Astrocyte (in vitro differentiated cells and primary cell): ENCODE measurements around the gene TMEM156. TPM values are rescaled to one million over a fixed set of nuclear protein-coding genes. Genes with fewer than 3 reads are reported as not detected.
A peak's percentile ranks its signal among the peaks of the same experiment; 100 is the strongest.

ENCODE experiments used
- DNase-seq: peaks from one replicate; pipeline ENCODE4 v3.0.0-alpha.2; 2010; ENCODE audit warnings: low read depth
- FAIRE-seq: peaks from 2 replicates; lab custom pipeline; 2011; peaks lifted over from hg19 to GRCh38; lab: Jason Lieb, UNC
- H2AFZ ChIP-seq: 2 replicates; pipeline ENCODE4 v1.6.0; 2012; ENCODE audit warnings: low read depth, low read length, inconsistent platforms
- H3K27ac ChIP-seq: 2 replicates; pipeline ENCODE4 v1.5.1; 2011; ENCODE audit warnings: low read depth, low read length, inconsistent platforms
- H3K27me3 ChIP-seq: 2 replicates; pipeline ENCODE4 v1.6.0; 2011; ENCODE audit warnings: low read length, inconsistent platforms; ENCODE audit not compliant: insufficient read depth
- H3K36me3 ChIP-seq: 2 replicates; pipeline ENCODE4 v1.5.1; 2011; ENCODE audit warnings: low read length, inconsistent platforms; ENCODE audit not compliant: insufficient read depth
- H3K4me1 ChIP-seq: 2 replicates; pipeline ENCODE4 v1.5.1; 2011; ENCODE audit warnings: low read length, inconsistent platforms; ENCODE audit not compliant: insufficient read depth
- H3K4me2 ChIP-seq: 2 replicates; pipeline ENCODE4 v1.6.0; 2012; ENCODE audit warnings: low read length, inconsistent platforms
- H3K4me3 ChIP-seq: 2 replicates; pipeline ENCODE4 v1.5.1; 2011; ENCODE audit warnings: low read depth, mild to moderate bottlenecking, low read length, inconsistent platforms; ENCODE audit not compliant: insufficient read depth
- H3K79me2 ChIP-seq: 2 replicates; pipeline ENCODE4 v1.6.0; 2012; ENCODE audit warnings: mild to moderate bottlenecking, low read length, inconsistent platforms; ENCODE audit not compliant: insufficient read depth
- H3K9ac ChIP-seq: 2 replicates; pipeline ENCODE4 v1.6.0; 2012; ENCODE audit warnings: mild to moderate bottlenecking, low read length, inconsistent platforms
- H3K9me3 ChIP-seq: 2 replicates; pipeline ENCODE4 v1.5.1; 2012; ENCODE audit warnings: low read depth, mild to moderate bottlenecking, low read length, inconsistent platforms; ENCODE audit not compliant: insufficient read depth
- H4K20me1 ChIP-seq: 2 replicates; pipeline ENCODE4 v1.6.0; 2012; ENCODE audit warnings: low read length, inconsistent platforms; ENCODE audit not compliant: insufficient read depth
- H3K27ac Mint-ChIP-seq: one replicate; pipeline ENCODE4 v1.8.0; 2021; ENCODE audit warnings: mild to moderate bottlenecking, mixed read lengths; ENCODE audit not compliant: unreplicated experiment
- H3K27me3 Mint-ChIP-seq: one replicate; pipeline ENCODE4 v1.8.0; 2021; ENCODE audit warnings: low read depth, mixed read lengths; ENCODE audit not compliant: unreplicated experiment
- H3K36me3 Mint-ChIP-seq: one replicate; pipeline ENCODE4 v1.8.0; 2021; ENCODE audit warnings: low read depth, mixed read lengths; ENCODE audit not compliant: unreplicated experiment
- H3K4me1 Mint-ChIP-seq: one replicate; pipeline ENCODE4 v1.8.0; 2021; ENCODE audit warnings: low read depth, mixed read lengths; ENCODE audit not compliant: unreplicated experiment
- H3K4me3 Mint-ChIP-seq: one replicate; pipeline ENCODE4 v1.8.0; 2021; ENCODE audit warnings: mild to moderate bottlenecking, moderate library complexity, mixed read lengths; ENCODE audit not compliant: unreplicated experiment
- H3K9me3 Mint-ChIP-seq: one replicate; pipeline ENCODE4 v1.8.0; 2021; ENCODE audit warnings: mild to moderate bottlenecking, mixed read lengths; ENCODE audit not compliant: unreplicated experiment
- EZH2 ChIP-seq: IDR thresholded peaks from 2 replicates; pipeline ENCODE4 v1.6.1; 2012; ENCODE audit warnings: mild to moderate bottlenecking, low read length, inconsistent platforms; ENCODE audit not compliant: insufficient read depth
- total RNA-seq: library from RNA; stranded (reverse); gene quantifications from 2 replicates; pipeline ENCODE4 v1.2.1, GENCODE V29; 2021
- TF ChIP-seq, protein P1 (sequence below): IDR thresholded peaks from 2 replicates; pipeline ENCODE4 v1.5.1; 2011; ENCODE audit warnings: low read depth, mild to moderate bottlenecking, inconsistent platforms, low read length, moderate library complexity; ENCODE audit not compliant: insufficient read depth

TMEM156 gene
- total RNA-seq, 1 donor from 2014 or later: 0.59 TPM

DNA sequence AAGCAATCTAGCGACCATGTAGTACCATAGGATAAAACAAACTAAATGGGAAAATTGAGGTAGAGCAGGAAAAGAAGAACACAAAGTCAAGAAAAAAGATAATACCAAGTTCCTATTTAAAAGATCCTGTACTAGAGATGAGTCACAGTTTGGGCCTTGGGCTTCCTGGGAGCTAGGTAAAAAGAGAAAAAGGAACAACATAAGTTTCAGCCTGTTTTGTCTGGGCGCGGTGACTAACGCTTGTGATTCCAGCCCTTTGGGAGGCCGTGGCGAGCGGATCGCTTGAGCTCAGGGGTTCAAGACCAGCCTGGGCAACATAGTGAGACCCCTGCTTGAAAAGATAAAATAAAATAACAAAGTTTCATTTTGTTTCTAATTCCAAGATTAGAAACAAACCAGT lies 14.0 kb upstream of the TMEM156 start:
- Histone ChIP-seq H3K4me2 (peak overlapping the region; percentile 86), H3K4me3 (peak overlapping the region; percentile 78), H3K27ac (peak overlapping the region; percentile 91), H3K79me2 (peaks cover 55% of the 10 kb centered on the region), H3K4me1 (peaks cover 17% of the 10 kb centered on the region), H4K20me1 (peaks cover 32% of the 10 kb centered on the region), H3K9ac (peak overlapping the region; percentile 93), H3K27me3 (no peaks in the 10 kb centered on the region), H2AFZ (no peak overlapping the region), H3K36me3 (no peaks in the 10 kb centered on the region), H3K9me3 (no peaks in the 10 kb centered on the region)
- DNase-seq (peak; percentile 55), FAIRE-seq (peak; percentile 17)
- Mint-ChIP-seq H3K4me3 (peak overlapping the region; percentile 97), H3K27ac (peak overlapping the region; percentile 56), H3K9me3 (no peaks in the 10 kb centered on the region), H3K27me3 (no peaks in the 10 kb centered on the region), H3K36me3 (peaks cover 4% of the 10 kb centered on the region), H3K4me1 (peaks cover 38% of the 10 kb centered on the region)
- TF ChIP-seq, protein P1, sequence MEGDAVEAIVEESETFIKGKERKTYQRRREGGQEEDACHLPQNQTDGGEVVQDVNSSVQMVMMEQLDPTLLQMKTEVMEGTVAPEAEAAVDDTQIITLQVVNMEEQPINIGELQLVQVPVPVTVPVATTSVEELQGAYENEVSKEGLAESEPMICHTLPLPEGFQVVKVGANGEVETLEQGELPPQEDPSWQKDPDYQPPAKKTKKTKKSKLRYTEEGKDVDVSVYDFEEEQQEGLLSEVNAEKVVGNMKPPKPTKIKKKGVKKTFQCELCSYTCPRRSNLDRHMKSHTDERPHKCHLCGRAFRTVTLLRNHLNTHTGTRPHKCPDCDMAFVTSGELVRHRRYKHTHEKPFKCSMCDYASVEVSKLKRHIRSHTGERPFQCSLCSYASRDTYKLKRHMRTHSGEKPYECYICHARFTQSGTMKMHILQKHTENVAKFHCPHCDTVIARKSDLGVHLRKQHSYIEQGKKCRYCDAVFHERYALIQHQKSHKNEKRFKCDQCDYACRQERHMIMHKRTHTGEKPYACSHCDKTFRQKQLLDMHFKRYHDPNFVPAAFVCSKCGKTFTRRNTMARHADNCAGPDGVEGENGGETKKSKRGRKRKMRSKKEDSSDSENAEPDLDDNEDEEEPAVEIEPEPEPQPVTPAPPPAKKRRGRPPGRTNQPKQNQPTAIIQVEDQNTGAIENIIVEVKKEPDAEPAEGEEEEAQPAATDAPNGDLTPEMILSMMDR: no peak
- TF ChIP-seq EZH2: no peak

DNA sequence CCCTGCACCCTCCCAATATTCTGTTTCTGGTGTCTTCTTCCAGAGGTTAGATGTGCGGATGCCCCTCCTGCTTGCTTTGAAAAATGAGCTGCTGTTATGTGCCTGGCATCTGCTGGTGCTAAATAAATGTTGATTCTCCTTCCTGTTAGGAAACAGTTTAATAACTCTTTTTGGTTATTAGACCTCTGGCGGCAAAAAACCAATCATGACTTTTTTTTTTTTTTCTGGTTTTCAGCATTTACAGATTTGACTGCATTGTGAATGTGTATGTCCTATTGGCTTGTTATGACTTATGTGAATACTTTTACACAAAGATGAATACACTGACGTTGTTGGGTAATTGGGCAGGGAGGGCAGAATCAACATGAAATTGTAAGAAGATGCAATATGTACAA lies 13.6 kb upstream of the TMEM156 start:
- TF ChIP-seq, protein P1: no peak
- TF ChIP-seq EZH2: no peak
- peaks cover 17% of the 10 kb centered on the region for H3K4me1 ChIP-seq
- no peak for DNase-seq
- Mint-ChIP-seq H3K36me3 (peaks cover 4% of the 10 kb centered on the region), H3K4me1 (peaks cover 38% of the 10 kb centered on the region), H3K9me3 (no peaks in the 10 kb centered on the region), H3K27ac (peak overlapping the region; percentile 56), H3K27me3 (no peaks in the 10 kb centered on the region), H3K4me3 (peak overlapping the region; percentile 97)
- FAIRE-seq: no peak
- no peaks in the 10 kb centered on the region for H3K9me3 ChIP-seq
- peaks cover 30% of the 10 kb centered on the region for H4K20me1 ChIP-seq
- H2AFZ ChIP-seq: no peak overlapping the region
- peak overlapping the region; percentile 86 for H3K4me2 ChIP-seq
- H3K4me3 ChIP-seq: peak overlapping the region; percentile 78
- no peaks in the 10 kb centered on the region for H3K27me3 ChIP-seq
- peaks cover 51% of the 10 kb centered on the region for H3K79me2 ChIP-seq
- H3K9ac ChIP-seq: peak overlapping the region; percentile 93
- peak overlapping the region; percentile 91 for H3K27ac ChIP-seq
- H3K36me3 ChIP-seq: no peaks in the 10 kb centered on the region
